Vagina (tissue), 2 donors: Measurements from ENCODE around the gene ZBTB20.

Experiments used
- POLR2A ChIP-seq, 2 donors: fragments of 450-650 bp; IDR thresholded peaks; one replicate each; pipeline ENCODE4 v1.6.1; 2017; ENCODE audit warnings: antibody characterized with exemption in 2 of 2, mild to moderate bottlenecking in 2 of 2, moderate library complexity in 2 of 2
- POLR2AphosphoS5 ChIP-seq, 2 donors: sonication (generic); formaldehyde crosslinking; IDR thresholded peaks; one replicate each; pipeline ENCODE4 v1.9.0; 2017; ENCODE audit warnings: antibody characterized with exemption in 2 of 2, mild to moderate bottlenecking in 2 of 2, low read depth in 1 of 2; ENCODE audit not compliant: insufficient read depth in 1 of 2
- TF ChIP-seq, protein P1 (sequence below), 3 experiments: fragments of 450-650 bp in 2 of 3; fragments of 200-600 bp in 1 of 3; sonication (generic) in 1 of 3; IDR thresholded peaks; one replicate each; pipeline ENCODE4 v1.5.1; 2017 to 2019; ENCODE audit warnings: antibody characterized with exemption in 3 of 3, mild to moderate bottlenecking in 2 of 3, moderate library complexity in 2 of 3

DNA sequence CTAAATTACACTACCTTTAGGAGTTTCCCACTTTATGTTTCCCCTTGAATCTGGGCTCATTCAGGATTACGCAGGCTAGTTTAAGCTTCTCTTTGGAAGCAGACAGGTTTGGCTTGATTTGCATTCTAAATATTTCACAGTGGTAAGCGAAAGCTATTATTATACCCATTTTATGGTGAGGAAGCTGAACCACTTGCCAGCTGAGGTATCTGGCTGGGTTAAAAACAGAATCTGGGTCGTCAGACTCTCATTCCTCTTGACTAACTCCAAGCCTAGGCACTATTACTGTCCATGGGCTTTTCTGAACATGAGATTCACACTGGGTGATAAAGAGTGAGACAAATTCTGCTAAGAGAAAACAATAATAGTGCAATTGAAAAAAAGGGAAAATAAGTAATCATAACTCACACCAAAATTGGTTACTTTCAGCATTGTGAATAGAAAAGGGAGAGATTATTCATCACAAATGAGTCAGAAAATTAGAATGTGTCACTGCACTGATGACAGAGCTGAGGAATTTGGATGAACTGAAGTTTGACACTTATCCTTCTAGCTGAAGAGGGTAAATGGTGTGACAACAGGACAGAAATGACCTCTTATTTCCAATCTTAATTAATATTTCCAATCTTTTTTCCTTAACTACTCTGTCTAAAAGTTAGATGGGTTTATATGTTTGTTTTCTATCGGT is 642.0 kb downstream of the ZBTB20 start:
- TF ChIP-seq, protein P1, sequence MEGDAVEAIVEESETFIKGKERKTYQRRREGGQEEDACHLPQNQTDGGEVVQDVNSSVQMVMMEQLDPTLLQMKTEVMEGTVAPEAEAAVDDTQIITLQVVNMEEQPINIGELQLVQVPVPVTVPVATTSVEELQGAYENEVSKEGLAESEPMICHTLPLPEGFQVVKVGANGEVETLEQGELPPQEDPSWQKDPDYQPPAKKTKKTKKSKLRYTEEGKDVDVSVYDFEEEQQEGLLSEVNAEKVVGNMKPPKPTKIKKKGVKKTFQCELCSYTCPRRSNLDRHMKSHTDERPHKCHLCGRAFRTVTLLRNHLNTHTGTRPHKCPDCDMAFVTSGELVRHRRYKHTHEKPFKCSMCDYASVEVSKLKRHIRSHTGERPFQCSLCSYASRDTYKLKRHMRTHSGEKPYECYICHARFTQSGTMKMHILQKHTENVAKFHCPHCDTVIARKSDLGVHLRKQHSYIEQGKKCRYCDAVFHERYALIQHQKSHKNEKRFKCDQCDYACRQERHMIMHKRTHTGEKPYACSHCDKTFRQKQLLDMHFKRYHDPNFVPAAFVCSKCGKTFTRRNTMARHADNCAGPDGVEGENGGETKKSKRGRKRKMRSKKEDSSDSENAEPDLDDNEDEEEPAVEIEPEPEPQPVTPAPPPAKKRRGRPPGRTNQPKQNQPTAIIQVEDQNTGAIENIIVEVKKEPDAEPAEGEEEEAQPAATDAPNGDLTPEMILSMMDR (IDR thresholded peaks at IDR 0.05) = no peak
- no peak for TF ChIP-seq POLR2A (IDR thresholded peaks at IDR 0.05)
- no peak for TF ChIP-seq POLR2AphosphoS5 (IDR thresholded peaks at IDR 0.05; ENCODE audit: insufficient read depth in 1 of 2, low read depth in 1 of 2)
